Epithelial cell of alveolus of lung (primary cell): ENCODE measurements around the gene HYOU1. TPM values are rescaled to one million over a fixed set of nuclear protein-coding genes. Genes with fewer than 3 reads are reported as not detected.

Source experiments
- total RNA-seq: library from RNA; depleted of rRNA; stranded (reverse); fragments of >200 nt; gene quantifications from 2 replicates; pipeline ENCODE4 v1.2.1, GENCODE V29; 2015

The HYOU1 gene, protein sequence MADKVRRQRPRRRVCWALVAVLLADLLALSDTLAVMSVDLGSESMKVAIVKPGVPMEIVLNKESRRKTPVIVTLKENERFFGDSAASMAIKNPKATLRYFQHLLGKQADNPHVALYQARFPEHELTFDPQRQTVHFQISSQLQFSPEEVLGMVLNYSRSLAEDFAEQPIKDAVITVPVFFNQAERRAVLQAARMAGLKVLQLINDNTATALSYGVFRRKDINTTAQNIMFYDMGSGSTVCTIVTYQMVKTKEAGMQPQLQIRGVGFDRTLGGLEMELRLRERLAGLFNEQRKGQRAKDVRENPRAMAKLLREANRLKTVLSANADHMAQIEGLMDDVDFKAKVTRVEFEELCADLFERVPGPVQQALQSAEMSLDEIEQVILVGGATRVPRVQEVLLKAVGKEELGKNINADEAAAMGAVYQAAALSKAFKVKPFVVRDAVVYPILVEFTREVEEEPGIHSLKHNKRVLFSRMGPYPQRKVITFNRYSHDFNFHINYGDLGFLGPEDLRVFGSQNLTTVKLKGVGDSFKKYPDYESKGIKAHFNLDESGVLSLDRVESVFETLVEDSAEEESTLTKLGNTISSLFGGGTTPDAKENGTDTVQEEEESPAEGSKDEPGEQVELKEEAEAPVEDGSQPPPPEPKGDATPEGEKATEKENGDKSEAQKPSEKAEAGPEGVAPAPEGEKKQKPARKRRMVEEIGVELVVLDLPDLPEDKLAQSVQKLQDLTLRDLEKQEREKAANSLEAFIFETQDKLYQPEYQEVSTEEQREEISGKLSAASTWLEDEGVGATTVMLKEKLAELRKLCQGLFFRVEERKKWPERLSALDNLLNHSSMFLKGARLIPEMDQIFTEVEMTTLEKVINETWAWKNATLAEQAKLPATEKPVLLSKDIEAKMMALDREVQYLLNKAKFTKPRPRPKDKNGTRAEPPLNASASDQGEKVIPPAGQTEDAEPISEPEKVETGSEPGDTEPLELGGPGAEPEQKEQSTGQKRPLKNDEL
- 80.2 and 160 TPM in 2 replicates for total RNA-seq

DNA sequence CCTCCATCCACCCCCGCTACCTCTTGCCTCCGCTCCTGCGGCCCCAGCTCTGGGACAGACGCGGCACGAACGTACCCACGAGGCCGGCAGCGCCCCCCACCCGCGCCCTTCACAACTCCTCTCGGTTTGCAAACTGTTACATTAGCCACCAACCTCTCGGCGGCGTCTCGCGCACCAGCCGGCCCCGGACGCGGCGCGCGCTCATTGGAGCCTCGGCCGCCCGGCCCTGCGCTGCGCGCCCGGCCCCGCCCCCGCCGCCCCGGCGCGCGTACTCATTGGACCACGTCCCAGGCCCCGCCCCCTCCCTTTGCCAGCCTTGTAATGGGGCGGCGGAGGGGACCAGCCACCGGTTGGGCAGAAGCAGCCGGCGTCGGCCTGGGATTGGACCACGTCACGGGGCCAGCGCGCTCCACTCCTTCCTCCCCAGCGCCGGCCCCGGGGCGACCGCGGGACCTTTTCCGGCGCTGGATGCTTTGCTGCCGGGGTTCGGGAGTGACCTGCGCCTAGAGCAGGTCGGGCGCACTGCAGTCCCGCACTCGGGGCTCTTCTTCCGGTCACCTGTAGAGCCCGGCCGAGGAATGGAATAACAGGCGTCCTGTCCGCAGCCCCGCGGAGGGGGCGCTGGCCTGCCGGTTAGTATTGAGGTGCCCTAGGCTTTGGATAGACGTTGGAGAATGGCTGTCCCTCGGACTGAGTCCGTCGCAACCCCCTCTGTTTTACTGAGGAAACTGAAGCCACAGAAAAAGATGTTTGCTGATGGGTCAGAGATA is at the start of gene HYOU1:
HYOU1 (minus strand) TSS at position 206 of the 770 bp plus-strand sequence. CDS start 1,045 bp downstream, outside the sequence.

GRCh38 chr11:119101759-119102423 is 44.9 kb upstream of the HYOU1 start, which contains the start of gene DPAGT1:
Gene DPAGT1 (minus strand): TSS chr11:119101853. CDS start chr11:119101655, 198 bp downstream.

DNA sequence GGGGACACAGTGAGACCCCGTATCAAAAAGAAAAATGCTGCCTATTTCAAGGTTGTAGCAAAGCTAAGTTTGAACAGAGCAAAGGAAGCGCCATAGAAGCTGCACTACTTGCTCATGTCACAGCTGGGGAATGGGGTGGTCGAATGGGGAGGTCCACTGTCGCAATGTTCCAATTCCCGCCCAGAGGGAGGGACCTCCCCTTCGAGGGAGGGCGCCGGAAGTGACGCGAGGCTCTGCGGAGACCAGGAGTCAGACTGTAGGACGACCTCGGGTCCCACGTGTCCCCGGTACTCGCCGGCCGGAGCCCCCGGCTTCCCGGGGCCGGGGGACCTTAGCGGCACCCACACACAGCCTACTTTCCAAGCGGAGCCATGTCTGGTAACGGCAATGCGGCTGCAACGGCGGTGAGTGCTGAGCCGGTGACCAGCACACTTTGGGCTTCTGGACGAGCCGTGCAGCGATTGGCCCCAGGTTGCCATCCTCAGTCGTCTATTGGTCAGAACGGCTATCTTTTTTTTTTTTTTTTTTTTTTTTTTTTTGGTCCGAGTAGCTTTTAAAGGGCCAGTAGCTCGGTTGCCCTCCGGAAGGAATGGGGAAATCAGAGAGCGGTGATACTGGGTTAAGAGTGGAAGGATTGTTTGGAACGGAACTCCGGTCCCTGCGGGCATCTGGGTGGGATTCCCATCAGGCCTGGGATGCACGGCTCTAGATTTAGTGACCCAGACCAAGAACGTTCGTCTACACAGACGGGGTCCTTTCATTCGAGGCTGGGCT is 27.8 kb upstream of the HYOU1 start, which contains the start of gene HMBS:
HMBS (plus strand) TSS at position 219 of the 774 bp plus-strand sequence; CDS start at position 372, 153 bp downstream.

GRCh38 chr11:119067371-119068222 is 10.6 kb upstream of the HYOU1 start, which contains the start of gene VPS11:
Gene VPS11 (plus strand): TSS chr11:119067818. CDS start chr11:119067824, 6 bp downstream.

DNA sequence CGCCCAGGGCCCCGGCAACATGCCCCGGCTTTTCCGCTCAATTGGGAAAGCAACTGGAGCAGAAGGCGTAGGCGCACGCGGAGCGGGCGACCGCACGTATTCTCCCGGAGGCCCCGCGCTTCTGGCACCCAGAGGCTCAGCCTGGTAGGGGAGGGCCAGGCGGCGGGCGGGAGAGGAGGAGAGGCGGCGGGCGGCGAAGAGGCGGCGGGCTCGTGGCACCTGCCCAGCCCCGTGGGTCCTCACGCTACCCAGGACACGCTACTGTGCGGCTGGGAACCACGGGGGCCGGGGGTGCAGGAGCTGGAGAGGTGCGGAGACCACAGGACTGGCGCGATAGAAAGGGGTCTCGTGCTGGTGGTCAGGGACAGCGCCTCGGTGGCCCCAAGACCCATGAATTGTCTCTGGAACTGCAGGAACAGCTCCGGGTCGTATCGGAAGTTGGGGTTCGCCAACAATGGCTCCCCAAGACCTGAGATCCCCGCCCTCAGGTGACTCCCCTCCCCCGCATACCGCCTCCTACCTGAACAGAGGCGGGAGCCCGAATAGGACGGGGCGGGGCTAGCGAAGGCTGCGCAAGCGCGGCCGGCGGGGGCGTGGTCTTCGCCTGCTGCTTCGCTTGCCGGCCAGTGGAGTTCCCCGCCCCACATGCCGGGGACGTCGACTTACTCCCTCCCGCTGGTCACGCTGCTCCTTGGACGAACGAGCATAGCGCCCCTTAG is 26.5 kb downstream of the HYOU1 start, which contains the start of gene SLC37A4:
SLC37A4 (minus strand) TSS at position 549 of the 719 bp plus-strand sequence.

DNA sequence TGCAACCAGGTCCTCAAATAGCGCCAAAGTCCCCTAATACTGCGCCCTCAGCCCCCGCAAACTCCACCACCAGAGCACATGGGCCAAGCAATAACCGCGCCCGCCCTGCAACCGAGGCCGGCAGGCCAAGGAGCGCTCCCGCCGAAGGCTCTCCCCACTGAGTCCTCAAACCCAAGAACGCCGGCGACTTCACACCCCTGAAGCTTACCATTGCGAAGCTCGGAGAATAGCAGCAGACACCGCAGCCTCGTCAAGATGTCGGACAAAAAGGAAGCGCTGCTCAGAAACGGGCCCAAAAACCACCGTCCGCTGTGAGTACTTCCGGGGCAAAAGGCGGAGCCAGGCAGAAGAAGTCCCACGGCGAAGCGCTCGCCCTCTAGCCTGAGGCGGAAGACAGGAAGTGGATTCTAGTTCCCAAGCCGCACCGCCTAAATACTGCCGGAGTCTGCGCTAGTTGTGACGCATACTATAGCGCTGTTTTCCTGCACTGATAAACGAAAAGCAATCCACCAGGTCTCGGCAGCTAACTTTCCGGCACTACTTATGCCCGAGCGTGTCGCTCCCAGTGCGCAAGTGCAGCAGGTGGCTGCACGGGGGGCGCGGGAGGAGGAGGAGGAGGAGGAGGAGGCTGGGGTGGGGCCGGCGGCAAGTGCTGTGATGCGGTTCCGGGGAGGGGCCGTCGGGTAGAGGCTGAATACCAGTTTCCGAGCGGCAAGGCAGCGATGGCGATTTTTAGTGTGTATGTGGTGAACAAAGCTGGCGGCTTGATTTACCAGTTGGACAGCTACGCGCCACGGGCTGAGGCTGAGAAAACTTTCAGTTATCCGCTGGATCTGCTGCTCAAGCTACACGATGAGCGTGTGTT is 38.7 kb downstream of the HYOU1 start, which contains the start of the genes RPS25 and TRAPPC4:
RPS25 (minus strand) TSS at position 270 of the 865 bp plus-strand sequence; CDS start at position 211, 59 bp downstream.
TRAPPC4 (plus strand) TSS at position 693 of the 865 bp plus-strand sequence; CDS start at position 723, 30 bp downstream.

GRCh38 chr11:118997627-118998387 is 59.2 kb downstream of the HYOU1 start, which contains the start of gene CENATAC:
Gene CENATAC (plus strand): TSS chr11:118998138. CDS start chr11:118998198, 60 bp downstream.

Other genes starting within 250 kb of the HYOU1 start
- gene CXCR5, start 173.3 kb downstream of the HYOU1 start, total RNA-seq = not detected in 2 replicates
- 21.3 and 49.2 TPM in 2 replicates for gene BCL9L, start 131.3 kb downstream of the HYOU1 start, total RNA-seq
- gene UPK2, start 100.9 kb downstream of the HYOU1 start, total RNA-seq = not detected in 2 replicates
- gene FOXR1, start 85.4 kb downstream of the HYOU1 start, total RNA-seq = not detected in 2 replicates
- 2.3 and 10.1 TPM in 2 replicates for gene CENATAC, start 59.1 kb downstream of the HYOU1 start, total RNA-seq
- gene RPS25, start 38.9 kb downstream of the HYOU1 start, total RNA-seq = 2,402 and 3,197 TPM in 2 replicates
- 61.6 and 139 TPM in 2 replicates for gene TRAPPC4, start 38.4 kb downstream of the HYOU1 start, total RNA-seq
- gene SLC37A4, start 26.3 kb downstream of the HYOU1 start, total RNA-seq = 15.3 and 19.8 TPM in 2 replicates
- 19.5 and 20.4 TPM in 2 replicates for gene VPS11, start 10.6 kb upstream of the HYOU1 start, total RNA-seq
- 41.4 and 51.0 TPM in 2 replicates for gene HMBS, start 27.7 kb upstream of the HYOU1 start, total RNA-seq
- 31.3 and 32.2 TPM in 2 replicates for gene DPAGT1, start 44.6 kb upstream of the HYOU1 start, total RNA-seq
- 5.6 and 6.0 TPM in 2 replicates for gene C2CD2L, start 50.1 kb upstream of the HYOU1 start, total RNA-seq
- 10.1 and 15.5 TPM in 2 replicates for gene HINFP, start 64.4 kb upstream of the HYOU1 start, total RNA-seq
- 0.26 and 0.72 TPM in 2 replicates for gene ABCG4, start 91.8 kb upstream of the HYOU1 start, total RNA-seq
- 8.5 and 8.9 TPM in 2 replicates for gene NLRX1, start 111.5 kb upstream of the HYOU1 start, total RNA-seq
- gene NHERF4, start 128.3 kb upstream of the HYOU1 start, total RNA-seq = not detected in 2 replicates
- 15.8 and 16.5 TPM in 2 replicates for gene CBL, start 149.1 kb upstream of the HYOU1 start, total RNA-seq